GM18951 (cell line): Measurements from ENCODE around the gene ARMCX6.

Experiments
- POLR2A ChIP-seq: IDR thresholded peaks from 4 replicates; pipeline ENCODE4 v1.6.1; 2011; ENCODE audit warnings: mild to moderate bottlenecking; ENCODE audit not compliant: insufficient read length, insufficient read depth; ENCODE audit errors: extremely low read depth
- in situ Hi-C: fragments of 300-500 bp; cut with MboI; formaldehyde crosslinking; loops from one replicate; pipeline ENCODE4 v1.12.0; 2022; ENCODE audit warnings: low sequenced_read_pairs, mixed read lengths, inconsistent platforms; ENCODE audit not compliant: unreplicated experiment

The ARMCX6 gene

DNA sequence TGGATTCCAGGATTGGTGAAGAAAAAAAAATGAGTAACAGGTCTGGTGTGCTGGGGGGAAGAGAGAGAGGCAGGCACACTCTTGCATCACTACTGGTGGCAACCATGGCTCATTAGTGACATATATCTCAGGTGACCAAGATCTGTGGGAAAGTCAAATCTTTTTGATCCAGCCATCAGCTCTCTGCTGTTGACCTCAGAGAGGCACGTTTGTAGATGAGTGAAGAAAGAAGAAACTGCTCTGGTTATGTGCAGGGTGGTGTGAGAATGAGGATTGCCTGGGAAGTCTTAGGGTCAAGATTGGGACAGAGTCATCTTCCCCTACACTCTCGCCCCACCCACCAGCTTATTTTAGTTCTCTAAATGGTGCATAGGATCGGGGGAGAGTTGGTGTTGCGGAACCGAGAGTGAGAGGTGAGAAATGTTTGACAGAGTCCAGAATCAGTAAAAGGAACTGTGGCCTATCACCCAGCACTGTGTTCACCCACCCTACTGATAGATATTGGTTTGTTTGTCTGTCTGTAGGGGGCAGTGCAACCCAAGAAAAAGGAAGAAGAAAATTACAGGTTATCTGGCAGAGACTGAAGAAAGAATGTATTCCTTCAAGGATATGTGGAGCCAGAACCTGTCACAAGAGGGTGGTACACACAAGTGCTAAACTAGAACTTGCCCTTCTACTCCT lies 21.9 kb downstream of the ARMCX6 start:
- in situ Hi-C loops: loop anchor here (10.0 to 25.0 kb wide), 2 partner anchors 184 to 199 kb away; partner anchors contain the start of genes GLA and HNRNPH2
- no peak for TF ChIP-seq POLR2A
